ENCODE measurements around the gene CEACAM1. TPM values are rescaled to one million over a fixed set of nuclear protein-coding genes. Genes with fewer than 3 reads are reported as not detected.

CEACAM1 gene
- total and polyA plus RNA-seq, 2 of the 13 experiments (the other 11 are each of a cell fraction or from before 2014, with no cell fraction given) = 13.5 to 332 TPM

- TF ChIP-seq MYPOP (CRISPR knock-in tag; IDR thresholded peaks at IDR 0.05) (no peak), ZNF83 (CRISPR knock-in tag; IDR thresholded peaks at IDR 0.05; ENCODE audit: borderline replicate concordance) (no peak), KMT2A (CRISPR knock-in tag; IDR thresholded peaks at IDR 0.05) (no peak), FOXA3 (CRISPR knock-in tag; IDR thresholded peaks at IDR 0.05) (peak; percentile 42), ZNF362 (CRISPR knock-in tag; IDR thresholded peaks at IDR 0.05; ENCODE audit: borderline replicate concordance) (peak; percentile 52; the same call in 1 of the 2 replicates), PCBP2 (optimal IDR thresholded peaks at IDR 0.05; ENCODE audit: low read depth, low read length, poor library complexity, severe bottlenecking) (no peak), POLR2AphosphoS5 (IDR thresholded peaks at IDR 0.05; ENCODE audit: low read depth, low read length) (no peak), ZFP62 (CRISPR knock-in tag; IDR thresholded peaks at IDR 0.05) (no peak), REST (IDR thresholded peaks at IDR 0.05; ENCODE audit: borderline replicate concordance in 1 of 2, low read depth in 1 of 2, low read length in 2 of 2) (no peak), ZNF597 (CRISPR knock-in tag; IDR thresholded peaks at IDR 0.05) (no peak), FOXO1 (CRISPR knock-in tag; IDR thresholded peaks at IDR 0.05) (peak; percentile 54; the same call in 1 of the 2 replicates), ZBTB1 (CRISPR knock-in tag; IDR thresholded peaks at IDR 0.05; ENCODE audit: borderline replicate concordance) (no peak), RBM22 (optimal IDR thresholded peaks at IDR 0.05; ENCODE audit: low read length) (no peak), ZMAT5 (CRISPR knock-in tag; IDR thresholded peaks at IDR 0.05; ENCODE audit: borderline replicate concordance, low read depth) (no peak), IRX3 (CRISPR knock-in tag; IDR thresholded peaks at IDR 0.05; ENCODE audit: borderline replicate concordance, low read depth) (no peak), ZMYM3 (CRISPR knock-in tag; IDR thresholded peaks at IDR 0.05) (no peak), KLF9 (CRISPR knock-in tag; IDR thresholded peaks at IDR 0.05; ENCODE audit: low read depth) (no peak), LRRFIP1 (CRISPR knock-in tag; conservative IDR thresholded peaks at IDR 0.05) (no peak), ATM (IDR thresholded peaks at IDR 0.05; ENCODE audit: borderline replicate concordance) (no peak), MED1 (CRISPR knock-in tag; IDR thresholded peaks at IDR 0.05) (peak; percentile 57)
Measured at GRCh38 chr19:42529248-42529764, 1.0 kb upstream of the CEACAM1 start (continued).

Data from HepG2 (cell line).